Fibroblast of the conjunctiva (primary cell): ENCODE data around the gene KDM6A.
"Not testable (repeated sequence)": the region's sequence is repeated elsewhere in the genome, so short reads cannot be mapped to it uniquely, and the experiment has no call there.

ENCODE experiments used
- DNase-seq: peaks from one replicate; pipeline ENCODE4 v3.0.0-alpha.2; 2010; ENCODE audit warnings: low read depth

Gene KDM6A

DNA sequence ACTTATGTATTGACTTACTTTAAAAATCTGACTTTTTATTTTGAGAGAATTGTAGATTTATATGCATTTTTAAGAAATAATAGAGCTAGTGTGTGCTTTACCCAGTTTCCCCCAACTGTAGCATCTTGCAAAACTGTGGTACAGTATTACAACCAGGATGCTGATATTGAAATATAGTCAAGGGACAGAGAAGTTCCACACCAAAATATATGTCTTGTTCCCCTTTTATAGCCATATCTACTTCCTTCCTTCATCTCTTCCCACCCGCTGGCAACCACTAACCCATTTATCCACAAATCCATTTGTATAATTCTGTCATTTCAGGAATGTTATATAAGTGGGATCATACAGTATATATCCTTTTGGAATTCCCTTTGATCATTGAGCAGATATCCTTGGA lies 16.8 kb downstream of the KDM6A start:
- DNase-seq = no peak

DNA sequence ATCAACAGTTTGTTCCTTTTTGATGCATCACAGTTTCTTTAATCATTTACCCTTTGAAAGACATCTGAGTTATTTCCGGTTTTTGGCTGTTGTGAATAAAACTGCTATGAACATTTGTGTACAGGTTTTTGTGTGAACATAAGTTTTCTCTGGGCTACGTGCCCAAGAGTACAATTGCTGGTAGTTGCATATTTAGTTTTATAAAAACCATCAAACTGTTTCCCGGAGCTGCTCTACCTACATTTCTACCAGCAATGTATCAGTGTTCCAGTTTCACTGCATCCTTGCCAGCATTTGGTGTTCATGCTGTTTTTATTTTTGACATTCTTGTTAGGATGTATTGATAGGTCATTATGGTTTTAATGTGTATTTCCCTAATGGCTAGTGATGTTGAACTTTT lies 17.3 kb downstream of the KDM6A start:
- no peak for DNase-seq

DNA sequence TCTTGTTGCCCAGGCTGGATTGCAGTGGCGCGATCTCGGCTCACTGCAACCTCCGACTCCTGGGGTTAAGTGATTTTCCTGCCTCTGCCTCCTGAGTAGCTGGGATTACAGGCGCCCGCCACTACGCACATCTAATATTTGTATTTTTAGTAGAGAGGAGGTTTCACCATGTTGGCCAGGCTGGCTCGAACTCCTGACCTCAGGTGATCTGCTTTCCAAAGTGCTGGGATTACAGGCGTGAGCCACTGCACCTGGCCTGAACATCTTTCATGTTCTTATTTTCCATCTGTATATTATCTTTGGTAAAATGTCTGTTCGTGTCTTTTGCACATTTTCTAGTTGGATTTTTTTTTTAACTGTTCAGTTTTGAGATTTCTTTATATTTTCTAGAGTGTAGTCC lies 17.7 kb downstream of the KDM6A start:
- DNase-seq = not testable (repeated sequence)

DNA sequence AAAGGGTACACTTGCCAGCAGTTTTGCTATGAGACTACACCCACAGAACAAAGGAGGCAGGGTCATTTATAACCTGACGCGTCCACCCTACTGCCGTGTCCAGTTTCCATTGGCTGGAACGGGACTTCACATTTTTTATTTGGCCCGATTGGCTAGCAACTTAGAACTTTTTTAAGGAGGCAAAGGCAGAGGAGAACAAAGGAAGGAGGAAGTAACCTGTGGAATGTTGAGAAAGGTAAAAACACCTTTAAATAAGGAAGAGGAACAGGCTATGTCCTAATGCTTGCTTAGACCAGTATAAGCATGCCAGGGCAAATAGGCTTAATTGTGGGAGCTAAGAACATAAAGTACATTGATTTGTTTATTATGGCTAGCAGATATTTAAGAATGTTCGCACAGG lies 18.7 kb downstream of the KDM6A start:
- DNase-seq = no peak

DNA sequence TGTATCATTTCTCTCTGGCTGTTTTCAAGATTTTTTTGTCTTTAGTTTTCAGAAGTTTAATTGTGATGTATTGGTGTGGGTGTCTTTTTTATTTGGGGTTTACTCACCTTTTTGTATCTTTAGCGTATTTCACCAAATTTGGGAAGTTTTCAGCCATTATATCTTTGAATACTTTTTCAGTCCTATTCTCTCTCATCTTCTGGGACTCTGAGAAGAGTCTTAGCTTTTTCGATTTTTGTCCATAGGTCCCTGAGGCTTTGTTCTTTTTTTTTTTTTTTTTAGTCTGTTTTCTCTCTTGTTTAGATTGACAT lies 23.8 kb downstream of the KDM6A start:
- DNase-seq = no peak

- no peak for DNase-seq
These were observed 24.6 kb downstream of the KDM6A start for GRCh38 chrX:44897539-44897938.

- no peak for DNase-seq
These were observed 25.6 kb downstream of the KDM6A start for GRCh38 chrX:44898411-44899221.

DNA sequence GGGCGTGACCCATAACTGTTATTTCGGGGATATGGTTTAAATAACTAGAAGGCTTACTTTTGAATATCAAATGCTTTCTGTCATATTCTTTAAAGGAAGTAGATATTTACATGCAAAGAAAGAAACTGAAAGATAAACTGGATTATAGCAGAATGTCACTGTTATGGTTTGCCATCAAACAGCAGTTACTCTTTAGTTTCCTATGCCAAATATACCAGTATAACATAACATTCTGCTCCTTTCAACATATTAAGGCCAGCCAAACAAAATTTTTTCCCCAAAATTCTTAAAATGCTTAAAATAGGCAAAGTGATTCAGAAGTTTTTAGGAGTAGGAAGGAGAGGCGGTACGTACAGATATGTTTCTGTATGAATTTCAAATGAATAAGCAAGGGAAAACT lies 27.0 kb downstream of the KDM6A start:
- DNase-seq = no peak

- DNase-seq = no peak
These were observed 30.1 kb downstream of the KDM6A start for GRCh38 chrX:44903107-44903506.

- no peak for DNase-seq
These were observed 31.0 kb downstream of the KDM6A start for GRCh38 chrX:44903830-44904530.

GRCh38 chrX:44904542-44905115 lies 31.6 kb downstream of the KDM6A start:
- no peak for DNase-seq

DNA sequence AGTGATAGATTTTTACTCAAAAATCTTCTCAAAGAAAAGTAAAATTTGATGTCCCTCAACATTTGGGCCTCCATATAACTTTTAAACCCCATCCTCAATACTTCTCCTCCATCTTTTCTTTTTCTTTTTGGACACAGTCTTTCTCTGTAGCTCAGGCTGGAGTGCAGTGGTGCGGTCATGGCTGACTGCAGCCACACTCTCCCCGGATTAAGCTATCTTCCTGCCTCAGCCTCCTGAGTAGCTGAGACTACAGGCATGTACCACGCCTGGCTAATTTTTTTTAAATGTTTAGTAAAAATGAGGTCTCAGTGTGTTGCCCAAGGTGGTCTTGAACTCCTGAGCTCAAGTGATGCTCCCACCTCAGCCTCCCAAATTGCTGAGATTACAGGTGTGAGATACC lies 33.1 kb downstream of the KDM6A start:
- no peak for DNase-seq

DNA sequence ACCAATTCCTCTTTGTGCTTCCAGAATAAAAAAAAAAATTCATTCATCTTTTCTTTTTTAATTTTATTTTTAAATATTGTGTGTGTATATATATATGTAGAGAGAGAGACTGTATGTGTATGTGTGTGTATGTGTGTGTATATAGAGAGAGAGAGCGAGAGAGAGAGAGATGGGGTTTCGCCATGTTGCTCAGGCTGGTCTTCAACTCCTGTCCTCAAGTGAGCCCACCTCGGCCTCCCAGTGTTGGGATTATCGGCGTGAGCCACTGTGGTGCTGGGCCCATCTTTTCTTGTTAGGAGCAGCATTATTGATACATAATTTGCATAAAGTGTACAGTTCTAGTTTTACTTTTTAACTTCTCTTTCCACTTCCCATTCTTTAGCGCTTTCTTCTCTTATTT lies 33.6 kb downstream of the KDM6A start:
- DNase-seq = no peak

GRCh38 chrX:44908153-44908552 lies 35.2 kb downstream of the KDM6A start:
- DNase-seq = no peak

- no peak for DNase-seq
These were observed 35.8 kb downstream of the KDM6A start for GRCh38 chrX:44908827-44909226.

- not testable (repeated sequence) for DNase-seq
These were observed 37.5 kb downstream of the KDM6A start for GRCh38 chrX:44910508-44910907.

DNA sequence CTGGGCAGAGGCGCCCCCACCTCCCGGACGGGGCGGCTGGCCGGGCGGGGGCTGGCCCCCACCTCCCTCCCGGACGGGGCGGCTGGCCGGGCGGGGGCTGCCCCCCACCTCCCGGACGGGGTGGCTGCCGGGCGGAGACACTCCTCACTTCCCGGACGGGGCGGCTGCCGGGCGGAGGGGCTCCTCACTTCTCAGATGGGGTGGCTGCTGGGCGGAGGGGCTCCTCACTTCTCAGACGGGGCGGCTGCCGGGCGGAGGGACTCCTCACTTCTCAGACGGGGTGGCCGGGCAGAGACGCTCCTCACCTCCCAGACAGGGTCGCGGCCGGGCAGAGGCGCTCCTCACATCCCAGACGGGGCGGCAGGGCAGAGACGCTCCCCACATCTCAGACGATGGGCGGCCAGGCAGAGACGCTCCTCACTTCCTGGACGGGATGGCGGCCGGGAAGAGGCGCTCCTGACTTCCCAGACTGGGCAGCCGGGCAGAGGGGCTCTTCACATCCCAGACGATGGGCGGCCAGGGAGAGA lies 38.1 kb downstream of the KDM6A start:
- DNase-seq = not testable (repeated sequence)

GRCh38 chrX:44913656-44914531 lies 40.9 kb downstream of the KDM6A start:
- no peak for DNase-seq

DNA sequence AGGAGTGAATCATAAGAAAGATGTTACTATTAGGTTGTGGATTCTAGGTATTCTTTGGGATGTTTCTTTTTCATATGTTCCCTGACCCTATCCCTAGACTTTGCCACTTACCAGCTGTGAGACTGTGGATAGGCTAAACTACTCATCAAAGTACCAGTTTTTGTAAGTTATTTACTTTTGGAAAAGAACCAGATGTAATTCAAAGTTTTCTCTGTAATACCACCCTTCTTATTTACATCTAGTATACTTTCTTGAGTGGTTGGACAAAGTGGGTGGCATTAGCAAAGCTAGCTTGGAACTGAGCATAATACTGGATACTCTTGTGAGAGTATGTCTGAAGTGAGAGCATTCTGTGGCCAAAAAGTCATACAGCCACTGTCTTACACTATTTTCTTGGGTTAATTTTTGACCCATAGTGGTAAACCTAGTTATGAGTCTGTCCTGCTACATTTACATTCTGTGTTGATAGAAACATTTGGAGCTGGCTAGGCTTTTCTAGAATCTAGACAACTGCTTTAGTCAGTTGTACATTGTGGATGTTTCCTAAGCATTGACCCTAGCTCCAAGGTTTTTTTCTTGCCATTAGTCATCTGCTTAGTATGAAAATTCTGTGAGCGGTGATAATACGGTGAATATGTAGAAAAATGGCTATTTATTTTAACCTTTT lies 41.7 kb downstream of the KDM6A start:
- DNase-seq = no peak

- no peak for DNase-seq
These were observed 42.4 kb downstream of the KDM6A start for GRCh38 chrX:44915361-44915868.

- no peak for DNase-seq
These were observed 45.7 kb downstream of the KDM6A start for GRCh38 chrX:44918722-44919121.
